GM12878 (cell line): Measurements from ENCODE around the gene MMEL1. TPM values are rescaled to one million over a fixed set of nuclear protein-coding genes. Genes with fewer than 3 reads are reported as not detected.
A peak's percentile ranks its signal among the peaks of the same experiment; 100 is the strongest.

ENCODE experiments used
- BACH1 ChIP-seq: fragments of 450-650 bp; IDR thresholded peaks from 2 replicates; pipeline ENCODE4 v1.6.1; 2017; ENCODE audit warnings: mild to moderate bottlenecking, borderline replicate concordance
- BCL3 ChIP-seq: IDR thresholded peaks from 2 replicates; pipeline ENCODE4 v1.6.1; 2011; ENCODE audit warnings: borderline replicate concordance, low read depth, mild to moderate bottlenecking, moderate library complexity, low read length; ENCODE audit not compliant: insufficient read depth, poor library complexity, severe bottlenecking
- BHLHE40 ChIP-seq, 2 experiments: fragments of 450-650 bp in 1 of 2; IDR thresholded peaks; 2 replicates each; pipeline ENCODE4 v1.6.1; 2011 to 2017; ENCODE audit warnings: low read depth in 2 of 2, borderline replicate concordance in 1 of 2, improper control_type of control experiment in 1 of 2, low read length in 1 of 2, mild to moderate bottlenecking in 1 of 2
- CBX3 ChIP-seq: fragments of 200-600 bp; sonication (generic); IDR thresholded peaks from 2 replicates; pipeline ENCODE4 v1.6.1; 2016; ENCODE audit warnings: low read depth, borderline replicate concordance
- GABPA ChIP-seq: IDR thresholded peaks from 2 replicates; pipeline ENCODE4 v1.6.1; 2014; ENCODE audit warnings: antibody characterized with exemption, low read depth, mild to moderate bottlenecking, inconsistent platforms
- GATAD2B ChIP-seq: fragments of 450-650 bp; conservative IDR thresholded peaks from 2 replicates; pipeline ENCODE4 v1.6.1; 2017; ENCODE audit warnings: low read depth, mild to moderate bottlenecking, moderate library complexity
- HDAC6 ChIP-seq: fragments of 200-600 bp; sonication (generic); IDR thresholded peaks from one replicate; pipeline ENCODE4 v1.8.0; 2017; ENCODE audit warnings: antibody characterized with exemption; ENCODE audit not compliant: unreplicated experiment
- HDGF ChIP-seq: fragments of 450-650 bp; IDR thresholded peaks from 2 replicates; pipeline ENCODE4 v1.6.1; 2016; ENCODE audit warnings: antibody characterized with exemption
- IKZF1 ChIP-seq: fragments of 450-650 bp; conservative IDR thresholded peaks from 2 replicates; pipeline ENCODE4 v1.6.1; 2017; ENCODE audit warnings: antibody characterized with exemption, mild to moderate bottlenecking
- LARP7 ChIP-seq: fragments of 450-650 bp; IDR thresholded peaks from 2 replicates; pipeline ENCODE4 v1.6.1; 2017; ENCODE audit warnings: mild to moderate bottlenecking
- MAX ChIP-seq: IDR thresholded peaks from 2 replicates; pipeline ENCODE4 v1.6.1; 2012; ENCODE audit warnings: low read depth, low read length, improper control_type of control experiment
- MEF2A ChIP-seq: IDR thresholded peaks from 2 replicates; pipeline ENCODE4 v1.6.1; 2011; ENCODE audit warnings: low read depth, mild to moderate bottlenecking, low read length, moderate library complexity; ENCODE audit not compliant: insufficient read depth
- MXI1 ChIP-seq: fragments of 150-350 bp; IDR thresholded peaks from 2 replicates; pipeline ENCODE4 v1.6.1; 2011; ENCODE audit warnings: low read depth, mild to moderate bottlenecking, inconsistent platforms, low read length, improper control_type of control experiment
- NFYB ChIP-seq: IDR thresholded peaks from 2 replicates; pipeline ENCODE4 v1.6.1; 2011; ENCODE audit warnings: low read depth, mild to moderate bottlenecking, low read length, improper control_type of control experiment, moderate library complexity; ENCODE audit not compliant: insufficient read depth
- NR2C1 ChIP-seq: fragments of 450-650 bp; IDR thresholded peaks from 2 replicates; pipeline ENCODE4 v1.6.1; 2017; ENCODE audit warnings: antibody characterized with exemption, mild to moderate bottlenecking, moderate library complexity
- NRF1 ChIP-seq: conservative IDR thresholded peaks from 2 replicates; pipeline ENCODE4 v1.6.1; 2011; ENCODE audit warnings: mild to moderate bottlenecking, low read depth, low read length, improper control_type of control experiment
- PML ChIP-seq: IDR thresholded peaks from 2 replicates; pipeline ENCODE4 v1.6.1; 2012; ENCODE audit warnings: low read length, inconsistent platforms
- POLR2A ChIP-seq: IDR thresholded peaks from 2 replicates; pipeline ENCODE4 v1.6.1; 2011; ENCODE audit warnings: low read depth, mild to moderate bottlenecking, low read length
- RELA ChIP-seq: fragments of 450-650 bp; IDR thresholded peaks from 2 replicates; pipeline ENCODE4 v1.8.0; 2014; ENCODE audit warnings: borderline replicate concordance; ENCODE audit not compliant: partially characterized antibody
- RUNX3 ChIP-seq: IDR thresholded peaks from 2 replicates; pipeline ENCODE4 v1.6.1; 2012; ENCODE audit warnings: low read length, inconsistent platforms
- SMARCA5 ChIP-seq: fragments of 450-650 bp; IDR thresholded peaks from 2 replicates; pipeline ENCODE4 v1.6.1; 2017; ENCODE audit warnings: mild to moderate bottlenecking
- YY1 ChIP-seq: IDR thresholded peaks from 2 replicates; pipeline ENCODE4 v1.6.1; 2011; ENCODE audit warnings: low read depth, mild to moderate bottlenecking, low read length
- ZZZ3 ChIP-seq: IDR thresholded peaks from 2 replicates; pipeline ENCODE4 v1.6.1; 2011; ENCODE audit warnings: low read depth; ENCODE audit not compliant: control insufficient read depth, insufficient read length
- polyA plus RNA-seq, 11 experiments: library from polyadenylated mRNA; depleted of rRNA in 4 of 11; unstranded in 6 of 11; stranded (reverse) in 5 of 11; fragments of >200 nt; fragmentation: Nextera tagmentation in 4 of 11; fragmentation: Illumina TruSeq in 1 of 11; extraction: Ambion mirVana in 4 of 11; extraction: Trizol in 1 of 11; gene quantifications; 1 replicate in 1 of 11; 2 replicates in 10 of 11; pipeline versions ENCODE4 v1.2.1 to v1.2.3, GENCODE V29; 2011 to 2016; ENCODE audit warnings: inconsistent platforms in 2 of 11, missing spikeins in 2 of 11, low read depth in 1 of 11
- total RNA-seq, 4 experiments: library from RNA; depleted of rRNA in 3 of 4; stranded (reverse); fragments of >200 nt in 3 of 4; fragmentation: Illumina TruSeq in 1 of 4; extraction: Trizol in 1 of 4; gene quantifications; 2 replicates each; pipeline versions ENCODE4 v1.2.1 to v1.2.3, GENCODE V29; 2013 to 2021
- TF ChIP-seq, protein P1 (sequence below): fragments of 450-650 bp; IDR thresholded peaks from 2 replicates; pipeline ENCODE4 v1.6.1; 2017; ENCODE audit warnings: antibody characterized with exemption, mild to moderate bottlenecking, moderate library complexity

Gene MMEL1
- total and polyA plus RNA-seq, 10 of the 15 experiments (the other 5 are each of a cell fraction or from before 2014, with no cell fraction given), result 0.11 TPM; not detected in 9

- TF ChIP-seq, protein P1, sequence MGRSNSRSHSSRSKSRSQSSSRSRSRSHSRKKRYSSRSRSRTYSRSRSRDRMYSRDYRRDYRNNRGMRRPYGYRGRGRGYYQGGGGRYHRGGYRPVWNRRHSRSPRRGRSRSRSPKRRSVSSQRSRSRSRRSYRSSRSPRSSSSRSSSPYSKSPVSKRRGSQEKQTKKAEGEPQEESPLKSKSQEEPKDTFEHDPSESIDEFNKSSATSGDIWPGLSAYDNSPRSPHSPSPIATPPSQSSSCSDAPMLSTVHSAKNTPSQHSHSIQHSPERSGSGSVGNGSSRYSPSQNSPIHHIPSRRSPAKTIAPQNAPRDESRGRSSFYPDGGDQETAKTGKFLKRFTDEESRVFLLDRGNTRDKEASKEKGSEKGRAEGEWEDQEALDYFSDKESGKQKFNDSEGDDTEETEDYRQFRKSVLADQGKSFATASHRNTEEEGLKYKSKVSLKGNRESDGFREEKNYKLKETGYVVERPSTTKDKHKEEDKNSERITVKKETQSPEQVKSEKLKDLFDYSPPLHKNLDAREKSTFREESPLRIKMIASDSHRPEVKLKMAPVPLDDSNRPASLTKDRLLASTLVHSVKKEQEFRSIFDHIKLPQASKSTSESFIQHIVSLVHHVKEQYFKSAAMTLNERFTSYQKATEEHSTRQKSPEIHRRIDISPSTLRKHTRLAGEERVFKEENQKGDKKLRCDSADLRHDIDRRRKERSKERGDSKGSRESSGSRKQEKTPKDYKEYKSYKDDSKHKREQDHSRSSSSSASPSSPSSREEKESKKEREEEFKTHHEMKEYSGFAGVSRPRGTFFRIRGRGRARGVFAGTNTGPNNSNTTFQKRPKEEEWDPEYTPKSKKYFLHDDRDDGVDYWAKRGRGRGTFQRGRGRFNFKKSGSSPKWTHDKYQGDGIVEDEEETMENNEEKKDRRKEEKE, result no peak
- TF ChIP-seq RELA (peak; percentile 30), HDGF (peak; percentile 87), PML (no peak), ZZZ3 (no peak), POLR2A (peak; percentile 82), BCL3 (no peak), RUNX3 (0 out of 2 replicates have a peak, but pooled peaks have one; percentile 5), BHLHE40 (IDR thresholded peaks at IDR 0.05; ENCODE audit: borderline replicate concordance in 1 of 2, low read depth in 2 of 2, low read length in 1 of 2) (no peak), NR2C1 (no peak), GABPA (no peak), IKZF1 (peak; percentile 7; the same call in 1 of the 2 replicates), MAX (peak; percentile 35; the same call in 1 of the 2 replicates), NFYB (no peak), BACH1 (peak; percentile 41; the same call in 1 of the 2 replicates), NRF1 (peak; percentile 39; the same call in 1 of the 2 replicates), GATAD2B (peak; percentile 51), MEF2A (no peak), CBX3 (no peak), MXI1 (0 out of 2 replicates have a peak, but pooled peaks have one; percentile 29), YY1 (peak; percentile 92), SMARCA5 (peak; percentile 43; the same call in 1 of the 2 replicates), LARP7 (peak; percentile 38; the same call in 1 of the 2 replicates), HDAC6 (peak; percentile 43)
These were observed 46.4 kb downstream of the MMEL1 start, which contains the start of gene PRXL2B (continued) for GRCh38 chr1:2586154-2587070.
